ENCODE results near the gene BEGAIN. TPM values are rescaled to one million over a fixed set of nuclear protein-coding genes. Genes with fewer than 3 reads are reported as not detected.

Gene BEGAIN
- total and polyA plus RNA-seq, 9 of the 15 experiments (the other 6 are each of a cell fraction or from before 2014, with no cell fraction given): 0.07 to 0.68 (median 0.55) TPM; not detected in 3

GRCh38 chr14:100586403-100587085, 673 bp downstream of the BEGAIN start:
- intact Hi-C loops (cut with micrococcal nuclease) (no loop called here), in situ Hi-C loops (cut with MboI) (no loop called here)
- 0 out of 2 replicates have a peak, but pooled peaks cover 8% of the 10 kb centered on the region for H4K20me1 ChIP-seq (replicated peaks; ENCODE audit: control insufficient read depth, insufficient read depth, low read length)
- H3K4me1 ChIP-seq (replicated peaks in 1 of 2; ENCODE audit: control insufficient read depth in 2 of 2, insufficient read depth in 2 of 2, low read length in 2 of 2): peaks cover 3 to 24% of the 10 kb centered on the region in 2 experiments; a peak in 3 of 5 replicates
- no peak overlapping the region; the same call in 2 of the 3 replicates for H3K27ac ChIP-seq (ENCODE audit: extremely low read depth, low read depth, low read length)
- 15% methylated on average over 15 of the region's 62 CpGs for WGBS (ENCODE audit: insufficient coverage, low coverage, missing lambda C conversion rate)
- CTCF ChIA-PET (ENCODE audit: low intra/inter-chr PET ratio): no interaction called here
- no TSS peak for BruUV-seq (replicated peaks)
- H3K4me2 ChIP-seq (ENCODE audit: insufficient read depth, low read length): peak overlapping the region; percentile 49
- H2AFZ ChIP-seq (ENCODE audit: low read depth, low read length): peak overlapping the region; percentile 55
- peak overlapping the region; percentile 36 for H3K4me3 ChIP-seq
- no peaks in the 10 kb centered on the region for H3K36me3 ChIP-seq (ENCODE audit: control insufficient read depth, insufficient read depth, low read length)
- H3K27me3 ChIP-seq (ENCODE audit: control insufficient read depth in 2 of 2, insufficient read depth in 2 of 2, low read length in 2 of 2): peaks cover 7 to 54% of the 10 kb centered on the region in 2 experiments; a peak in 4 of 5 replicates
- H3K79me2 ChIP-seq (ENCODE audit: control insufficient read depth, insufficient read depth, low read length): no peaks in the 10 kb centered on the region
- FAIRE-seq (no peak), ATAC-seq (peak; percentile 52), DNase-seq (ENCODE audit: extremely low read depth in 1 of 4, low spot score in 3 of 4) (peak; percentile 27 to 39 (median 32))
- H3K9me1 ChIP-seq (ENCODE audit: control insufficient read depth, insufficient read depth, low read length): no peaks in the 10 kb centered on the region
- POLR2A ChIA-PET: no interaction called here
- H3K9ac ChIP-seq (ENCODE audit: insufficient read depth in 1 of 2, low read depth in 2 of 2, low read length in 2 of 2): peak overlapping the region in 1 of 2 experiments; percentile 74; a peak in 2 of 4 replicates
- no peaks in the 10 kb centered on the region for H3K9me3 ChIP-seq (replicated peaks; ENCODE audit: control insufficient read depth, insufficient read depth, low read depth, low read length)
- TF ChIP-seq IRF9 (tag; IDR thresholded peaks at IDR 0.05): no peak
- TF ChIP-seq ATF6 (CRISPR knock-in tag; IDR thresholded peaks at IDR 0.05): no peak
- no peak for TF ChIP-seq LEF1 (IDR thresholded peaks at IDR 0.05)
- TF ChIP-seq SMC3 (conservative IDR thresholded peaks at IDR 0.05; ENCODE audit: insufficient read depth, low read depth, low read length): no peak
- peak; percentile 38; the same call in 1 of the 2 replicates for TF ChIP-seq SUPT5H (IDR thresholded peaks at IDR 0.05)
- TF ChIP-seq KDM5B (IDR thresholded peaks at IDR 0.05; ENCODE audit: insufficient replicate concordance, low read depth, low read length): peak; percentile 52
- TF ChIP-seq ZSCAN29 (IDR thresholded peaks at IDR 0.05): no peak
- TF ChIP-seq ETV1 (tag; conservative IDR thresholded peaks at IDR 0.05; ENCODE audit: low read depth): no peak
- TF ChIP-seq ZNF3 (CRISPR knock-in tag; IDR thresholded peaks at IDR 0.05): no peak
- TF ChIP-seq XRCC4 (IDR thresholded peaks at IDR 0.05; ENCODE audit: extremely low read depth, insufficient read depth, insufficient read length): no peak
- no peak for TF ChIP-seq ZNF668 (CRISPR knock-in tag; IDR thresholded peaks at IDR 0.05)
- TF ChIP-seq BCLAF1 (IDR thresholded peaks at IDR 0.05; ENCODE audit: borderline replicate concordance in 1 of 2, control insufficient read depth in 1 of 2, low read depth in 2 of 2, low read length in 1 of 2): no peak
- peak; percentile 24 for TF ChIP-seq SAP30 (IDR thresholded peaks at IDR 0.05; ENCODE audit: borderline replicate concordance, insufficient read depth, low read depth, low read length, poor library complexity, severe bottlenecking)
- TF ChIP-seq MECOM (CRISPR knock-in tag; IDR thresholded peaks at IDR 0.05): no peak

Measured in K562 (cell line).